Midbrain (tissue), 1 donor: Measurements from ENCODE around the gene SPACA7.
"Not testable (repeated sequence)": the region's sequence is repeated elsewhere in the genome, so short reads cannot be mapped to it uniquely, and the experiment has no call there.

ENCODE experiments used
- DNase-seq: peaks from one replicate; lab custom pipeline; 2025; lab: John Stamatoyannopoulos, UW

The SPACA7 gene

GRCh38 chr13:112350300-112350699 lies 25.9 kb upstream of the SPACA7 start:
- DNase-seq, result no peak

GRCh38 chr13:112351825-112352224 lies 24.3 kb upstream of the SPACA7 start:
- DNase-seq, result no peak

- no peak for DNase-seq
Observed at GRCh38 chr13:112353856-112354255, 22.3 kb upstream of the SPACA7 start.

- DNase-seq, result no peak
Observed at GRCh38 chr13:112354330-112355273, 21.6 kb upstream of the SPACA7 start.

- DNase-seq, result no peak
Observed at GRCh38 chr13:112355274-112355838, 20.8 kb upstream of the SPACA7 start.

- DNase-seq, result no peak
Observed at GRCh38 chr13:112356190-112356589, 20.0 kb upstream of the SPACA7 start.

GRCh38 chr13:112358156-112358555 lies 18.0 kb upstream of the SPACA7 start:
- DNase-seq, result no peak

GRCh38 chr13:112362021-112362420 lies 14.1 kb upstream of the SPACA7 start:
- DNase-seq, result no peak

- no peak for DNase-seq
Observed at GRCh38 chr13:112363867-112364528, 12.2 kb upstream of the SPACA7 start.

- DNase-seq, result no peak
Observed at GRCh38 chr13:112366907-112367646, 9.1 kb upstream of the SPACA7 start.

GRCh38 chr13:112368883-112369282 lies 7.3 kb upstream of the SPACA7 start:
- no peak for DNase-seq

GRCh38 chr13:112370311-112370710 lies 5.8 kb upstream of the SPACA7 start:
- no peak for DNase-seq

- no peak for DNase-seq
Observed at GRCh38 chr13:112374271-112374670, 1.9 kb upstream of the SPACA7 start.

GRCh38 chr13:112391746-112392145 lies 15.6 kb downstream of the SPACA7 start:
- DNase-seq, result no peak

GRCh38 chr13:112392719-112393118 lies 16.6 kb downstream of the SPACA7 start:
- DNase-seq, result no peak

GRCh38 chr13:112395022-112395421 lies 18.9 kb downstream of the SPACA7 start:
- not testable (repeated sequence) for DNase-seq

GRCh38 chr13:112395941-112396340 lies 19.8 kb downstream of the SPACA7 start:
- not testable (repeated sequence) for DNase-seq

GRCh38 chr13:112397108-112397507 lies 21.0 kb downstream of the SPACA7 start:
- no peak for DNase-seq

GRCh38 chr13:112398347-112398746 lies 22.2 kb downstream of the SPACA7 start:
- DNase-seq, result not testable (repeated sequence)

GRCh38 chr13:112409828-112410227 lies 33.7 kb downstream of the SPACA7 start:
- DNase-seq, result not testable (repeated sequence)

GRCh38 chr13:112416647-112417046 lies 40.5 kb downstream of the SPACA7 start:
- DNase-seq, result no peak

- no peak for DNase-seq
Observed at GRCh38 chr13:112417079-112417478, 40.9 kb downstream of the SPACA7 start.
